HG03045 (cell line): Measurements from ENCODE around the gene ATF7.

Experiments used
- ATAC-seq: cut with Tn5 transposase; IDR thresholded peaks from one replicate; pipeline ENCODE4 v1.9.1; 2021; ENCODE audit warnings: mild to moderate bottlenecking, moderate library complexity; ENCODE audit not compliant: unreplicated experiment

The ATF7 gene

DNA sequence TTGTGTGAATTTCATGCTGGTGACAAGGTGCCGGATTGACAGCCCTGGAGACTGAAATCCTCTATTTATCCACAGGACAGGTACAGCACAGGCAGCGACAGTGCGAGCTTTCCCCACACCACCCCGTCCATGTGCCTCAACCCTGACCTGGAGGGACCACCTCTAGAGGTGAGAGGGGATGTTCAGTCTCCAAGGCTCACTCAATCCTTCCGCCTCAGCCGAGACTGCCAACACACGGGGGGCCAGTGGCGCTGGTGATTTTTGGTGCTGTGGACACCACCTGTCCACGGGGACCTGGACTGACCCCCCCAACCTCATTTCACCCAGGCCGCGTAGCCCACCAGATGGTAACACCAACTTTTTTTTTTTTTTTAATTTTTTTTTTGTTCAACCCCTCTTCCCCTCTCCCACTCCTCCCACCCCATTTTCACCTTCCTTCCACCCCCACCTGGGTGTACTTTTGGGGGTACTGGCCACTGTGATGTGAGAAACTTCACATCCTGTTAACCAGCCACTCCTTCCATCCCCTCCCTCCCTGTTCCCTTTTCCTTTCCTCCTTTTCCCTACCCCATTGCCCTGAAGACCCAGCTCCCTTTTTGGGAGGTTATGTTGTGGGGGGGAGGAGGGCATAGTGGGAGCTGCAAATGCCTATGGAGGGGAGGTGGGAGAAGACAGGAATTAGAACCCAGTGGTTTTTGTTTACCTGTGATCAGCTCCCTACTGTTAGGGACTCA is 161.3 kb downstream of the ATF7 start:
- no peak for ATAC-seq

DNA sequence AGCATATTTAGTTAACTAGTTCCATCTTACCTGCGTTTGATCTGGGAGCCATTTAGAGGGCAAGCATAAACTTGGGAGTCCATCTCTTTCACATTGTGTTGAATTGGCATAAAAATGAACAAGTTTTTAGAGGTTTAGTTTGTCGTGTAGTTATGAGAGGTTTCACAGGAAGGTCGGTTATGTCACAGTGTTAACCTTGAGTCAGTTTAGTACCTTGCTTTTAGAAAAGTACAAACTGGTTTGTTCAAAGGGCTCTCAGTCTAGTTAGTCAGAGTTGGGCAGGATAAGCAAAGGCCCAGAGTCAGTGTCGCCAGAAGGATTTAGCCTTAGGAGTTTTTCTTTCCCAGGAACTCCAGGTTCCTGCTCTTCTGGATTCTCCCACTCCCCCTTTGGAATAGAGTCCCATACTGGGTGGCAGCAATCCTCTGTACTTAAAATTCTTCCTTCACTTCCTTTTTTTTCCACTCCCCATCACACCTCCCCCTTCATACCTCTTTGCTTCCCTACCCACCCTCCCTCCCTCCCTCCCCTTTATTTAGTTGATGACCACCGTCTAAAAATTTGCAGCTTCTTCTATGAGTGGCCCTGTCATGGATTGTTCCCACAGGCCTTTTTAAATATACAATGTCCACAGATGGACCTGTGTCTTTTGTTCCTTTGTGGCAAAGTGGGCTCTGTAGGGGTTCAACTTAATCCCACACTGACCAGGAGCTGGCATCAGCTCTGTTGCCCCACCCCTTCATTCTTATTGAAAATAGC is 162.2 kb downstream of the ATF7 start:
- ATAC-seq: no peak

DNA sequence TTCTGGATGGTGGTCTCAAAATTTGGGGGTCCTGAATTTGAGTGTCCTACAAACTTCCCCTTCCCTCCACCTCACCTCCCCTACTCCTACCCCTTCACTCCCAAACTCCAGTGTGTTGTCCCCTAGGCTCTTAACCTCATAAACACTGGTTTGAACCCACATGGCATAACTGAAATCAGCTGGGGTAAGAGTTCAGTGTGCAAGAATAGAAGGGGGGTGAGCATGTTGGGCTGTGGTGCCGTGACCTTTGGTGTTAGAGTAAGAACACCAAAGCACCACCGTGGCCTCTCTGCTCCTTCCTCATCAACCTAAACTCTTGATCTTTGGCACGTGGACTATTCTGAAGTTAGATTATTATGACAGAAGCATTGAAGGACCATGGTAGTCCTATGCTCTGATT is 163.2 kb downstream of the ATF7 start:
- no peak for ATAC-seq

DNA sequence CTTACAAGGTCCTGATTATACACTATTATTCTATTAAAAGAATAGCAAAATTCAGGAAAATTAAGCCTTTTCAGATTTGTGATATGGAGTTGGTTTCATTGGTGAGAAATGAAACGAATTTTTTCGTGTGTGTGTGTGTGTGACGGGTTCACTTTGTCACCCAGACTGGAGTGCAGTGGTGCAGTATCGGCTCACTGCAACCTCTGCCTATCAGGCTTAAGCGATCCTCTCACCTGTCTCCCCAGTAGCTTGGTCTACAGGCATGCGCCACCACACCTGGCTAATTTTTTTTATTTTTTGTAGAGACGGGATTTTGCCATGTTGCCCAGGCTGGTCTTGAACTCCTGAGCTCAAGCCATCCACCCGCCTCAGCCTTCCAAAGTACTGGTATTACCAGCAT is 164.6 kb downstream of the ATF7 start:
- no peak for ATAC-seq

DNA sequence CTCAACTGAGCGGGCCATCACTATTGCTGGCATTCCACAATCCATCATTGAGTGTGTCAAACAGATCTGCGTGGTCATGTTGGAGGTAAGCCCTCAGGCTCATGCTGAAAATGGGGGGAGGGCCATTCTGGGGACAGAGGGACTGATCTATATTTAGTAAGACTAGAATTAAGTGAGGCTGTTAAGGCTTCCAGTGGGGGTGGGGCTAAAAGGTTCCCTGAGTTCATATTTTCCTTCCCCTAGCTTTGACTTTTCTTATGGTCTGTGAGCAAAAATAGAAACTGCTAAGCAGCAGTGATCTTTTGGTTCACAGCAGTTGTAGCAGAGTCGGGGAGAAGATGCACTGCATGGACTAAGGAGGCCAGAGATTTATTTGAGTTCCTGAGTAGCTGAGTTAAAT is 165.1 kb downstream of the ATF7 start:
- no peak for ATAC-seq

DNA sequence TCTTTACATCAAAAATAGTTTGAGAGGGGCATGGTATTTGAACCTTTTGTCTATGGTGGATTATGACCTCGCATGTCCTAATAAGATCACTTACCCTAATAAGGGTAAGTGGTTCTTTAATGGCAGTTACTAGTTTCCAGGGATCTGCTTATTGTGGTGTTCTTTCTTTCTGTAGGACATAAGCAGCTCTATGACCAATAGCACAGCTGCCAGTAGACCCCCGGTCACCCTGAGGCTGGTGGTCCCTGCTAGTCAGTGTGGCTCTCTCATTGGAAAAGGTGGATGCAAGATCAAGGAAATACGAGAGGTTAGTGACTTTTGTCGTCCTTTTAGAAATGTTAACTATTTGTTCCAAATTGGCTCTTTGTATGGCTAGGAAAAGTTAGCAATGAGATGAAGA is 167.1 kb downstream of the ATF7 start:
- ATAC-seq: no peak
